Measurements from ENCODE around the gene HNMT.

Gene HNMT

GRCh38 chr2:137977790-137978189, 13.5 kb downstream of the HNMT start:
- DNase-seq (ENCODE audit: low read depth in 1 of 2, low spot score in 1 of 2), result no peak
- Histone ChIP-seq H3K4me3 (replicated peaks; ENCODE audit: insufficient read depth, low read length) (no peak overlapping the region), H3K27ac (replicated peaks) (no peak overlapping the region), H3K27me3 (ENCODE audit: insufficient read depth, poor library complexity, severe bottlenecking) (no peaks in the 10 kb centered on the region)
- TF ChIP-seq POLR2AphosphoS5 (IDR thresholded peaks at IDR 0.05; ENCODE audit: low read depth) (no peak), SPI1 (IDR thresholded peaks at IDR 0.05; ENCODE audit: borderline replicate concordance, low read depth) (no peak), GABPA (IDR thresholded peaks at IDR 0.05; ENCODE audit: low read depth) (no peak), CTCF (IDR thresholded peaks at IDR 0.05; ENCODE audit: insufficient read depth, low read length) (no peak), REST (IDR thresholded peaks at IDR 0.05; ENCODE audit: insufficient replicate concordance, low read depth) (no peak)

- DNase-seq (ENCODE audit: low read depth in 1 of 2, low spot score in 1 of 2), result peak in 1 of 2 experiments; percentile 20
- Histone ChIP-seq H3K27ac (replicated peaks) (no peak overlapping the region), H3K4me3 (replicated peaks; ENCODE audit: insufficient read depth, low read length) (no peak overlapping the region), H3K27me3 (ENCODE audit: insufficient read depth, poor library complexity, severe bottlenecking) (no peaks in the 10 kb centered on the region)
- no peak for TF ChIP-seq POLR2AphosphoS5 (IDR thresholded peaks at IDR 0.05; ENCODE audit: low read depth)
- no peak for TF ChIP-seq CTCF (IDR thresholded peaks at IDR 0.05; ENCODE audit: insufficient read depth, low read length)
- no peak for TF ChIP-seq GABPA (IDR thresholded peaks at IDR 0.05; ENCODE audit: low read depth)
- TF ChIP-seq REST (IDR thresholded peaks at IDR 0.05; ENCODE audit: insufficient replicate concordance, low read depth), result no peak
- no peak for TF ChIP-seq SPI1 (IDR thresholded peaks at IDR 0.05; ENCODE audit: borderline replicate concordance, low read depth)
These were observed 16.2 kb downstream of the HNMT start for GRCh38 chr2:137980459-137980858.

- H3K27ac ChIP-seq (replicated peaks), result no peak overlapping the region
- no peak overlapping the region for H3K4me3 ChIP-seq (replicated peaks; ENCODE audit: insufficient read depth, low read length)
- DNase-seq (ENCODE audit: low read depth in 1 of 2, low spot score in 1 of 2), result peak; percentile 17 to 45
- no peaks in the 10 kb centered on the region for H3K27me3 ChIP-seq (ENCODE audit: insufficient read depth, poor library complexity, severe bottlenecking)
- no peak for TF ChIP-seq GABPA (IDR thresholded peaks at IDR 0.05; ENCODE audit: low read depth)
- peak; percentile 84 for TF ChIP-seq SPI1 (IDR thresholded peaks at IDR 0.05; ENCODE audit: borderline replicate concordance, low read depth)
These were observed 16.9 kb downstream of the HNMT start for GRCh38 chr2:137981112-137981656.

GRCh38 chr2:137983581-137983980, 19.3 kb downstream of the HNMT start:
- TF ChIP-seq REST (IDR thresholded peaks at IDR 0.05; ENCODE audit: insufficient replicate concordance, low read depth), result no peak
- TF ChIP-seq GABPA (IDR thresholded peaks at IDR 0.05; ENCODE audit: low read depth), result no peak
- TF ChIP-seq POLR2AphosphoS5 (IDR thresholded peaks at IDR 0.05; ENCODE audit: low read depth), result no peak
- TF ChIP-seq CTCF (IDR thresholded peaks at IDR 0.05; ENCODE audit: insufficient read depth, low read length), result no peak
- TF ChIP-seq SPI1 (IDR thresholded peaks at IDR 0.05; ENCODE audit: borderline replicate concordance, low read depth), result no peak
- H3K27ac ChIP-seq (replicated peaks), result no peak overlapping the region
- H3K27me3 ChIP-seq (ENCODE audit: insufficient read depth, poor library complexity, severe bottlenecking), result no peaks in the 10 kb centered on the region
- no peak for DNase-seq (ENCODE audit: low read depth in 1 of 2, low spot score in 1 of 2)
- no peak overlapping the region for H3K4me3 ChIP-seq (replicated peaks; ENCODE audit: insufficient read depth, low read length)

Data from HL-60 (cell line).